Measurements from ENCODE around the gene PGGT1B. TPM values are rescaled to one million over a fixed set of nuclear protein-coding genes. Genes with fewer than 3 reads are reported as not detected.
A peak's percentile ranks its signal among the peaks of the same experiment; 100 is the strongest.

The PGGT1B gene
- total RNA-seq, 1 donor from 2014 or later = 4.6 TPM

GRCh38 chr5:115170929-115171510 lies 91.7 kb downstream of the PGGT1B start:
- H3K4me3 ChIP-seq (ENCODE audit: low read depth, low read length) = peak overlapping the region; percentile 94
- DNase-seq (ENCODE audit: low read depth) = no peak
- TF ChIP-seq, protein P1, sequence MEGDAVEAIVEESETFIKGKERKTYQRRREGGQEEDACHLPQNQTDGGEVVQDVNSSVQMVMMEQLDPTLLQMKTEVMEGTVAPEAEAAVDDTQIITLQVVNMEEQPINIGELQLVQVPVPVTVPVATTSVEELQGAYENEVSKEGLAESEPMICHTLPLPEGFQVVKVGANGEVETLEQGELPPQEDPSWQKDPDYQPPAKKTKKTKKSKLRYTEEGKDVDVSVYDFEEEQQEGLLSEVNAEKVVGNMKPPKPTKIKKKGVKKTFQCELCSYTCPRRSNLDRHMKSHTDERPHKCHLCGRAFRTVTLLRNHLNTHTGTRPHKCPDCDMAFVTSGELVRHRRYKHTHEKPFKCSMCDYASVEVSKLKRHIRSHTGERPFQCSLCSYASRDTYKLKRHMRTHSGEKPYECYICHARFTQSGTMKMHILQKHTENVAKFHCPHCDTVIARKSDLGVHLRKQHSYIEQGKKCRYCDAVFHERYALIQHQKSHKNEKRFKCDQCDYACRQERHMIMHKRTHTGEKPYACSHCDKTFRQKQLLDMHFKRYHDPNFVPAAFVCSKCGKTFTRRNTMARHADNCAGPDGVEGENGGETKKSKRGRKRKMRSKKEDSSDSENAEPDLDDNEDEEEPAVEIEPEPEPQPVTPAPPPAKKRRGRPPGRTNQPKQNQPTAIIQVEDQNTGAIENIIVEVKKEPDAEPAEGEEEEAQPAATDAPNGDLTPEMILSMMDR (conservative IDR thresholded peaks at IDR 0.05; ENCODE audit: low read depth, low read length) = no peak

GRCh38 chr5:115170134-115170928 lies 92.3 kb downstream of the PGGT1B start:
- DNase-seq (ENCODE audit: low read depth) = no peak
- TF ChIP-seq, protein P1 (conservative IDR thresholded peaks at IDR 0.05; ENCODE audit: low read depth, low read length) = no peak
- H3K4me3 ChIP-seq (ENCODE audit: low read depth, low read length) = peak overlapping the region; percentile 94

DNA sequence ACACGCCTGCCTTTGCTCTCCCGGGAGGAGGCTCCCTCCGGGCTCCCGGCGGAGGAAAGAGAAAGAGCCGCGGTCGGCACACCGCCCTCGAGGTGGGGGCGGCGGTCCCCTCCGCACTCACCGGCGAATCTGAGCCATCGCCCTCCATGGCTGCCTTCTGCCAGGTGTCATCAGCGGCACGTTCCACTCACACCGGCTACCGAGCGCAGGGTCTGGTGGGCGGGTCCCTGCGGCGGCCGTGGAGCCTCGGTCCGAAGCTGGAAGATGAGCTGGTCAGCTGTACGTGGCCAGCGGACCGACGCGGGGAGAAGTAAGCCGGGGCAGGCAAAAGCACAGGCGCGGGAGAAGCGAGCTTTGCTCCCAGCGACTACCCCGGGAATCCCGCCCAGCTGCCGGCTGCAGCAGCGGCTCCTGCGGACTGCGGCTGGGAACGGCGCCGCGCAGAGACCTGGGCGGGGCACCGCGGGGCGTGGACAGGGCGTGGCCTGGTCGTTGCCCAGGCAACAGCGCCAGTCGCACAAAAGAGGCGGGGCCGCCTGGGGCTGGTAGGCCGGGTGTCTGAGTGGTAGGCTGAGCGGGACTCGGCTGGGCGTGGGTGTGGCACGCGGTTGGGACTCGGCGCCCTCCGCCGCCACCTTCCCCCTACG lies 93.1 kb downstream of the PGGT1B start, which contains the start of gene TRIM36:
Gene TRIM36 (minus strand): TSS at position 422 of the 647 bp plus-strand sequence. CDS start 274 bp downstream, at position 148.
- peak within 1 kb of the TSS; percentile 94 for H3K4me3 ChIP-seq (ENCODE audit: low read depth, low read length)
- DNase-seq (ENCODE audit: low read depth) = no peak
- TF ChIP-seq, protein P1 (conservative IDR thresholded peaks at IDR 0.05; ENCODE audit: low read depth, low read length) = no peak

- DNase-seq (ENCODE audit: low read depth) = no peak
- peak overlapping the region; percentile 94 for H3K4me3 ChIP-seq (ENCODE audit: low read depth, low read length)
- TF ChIP-seq, protein P1 (conservative IDR thresholded peaks at IDR 0.05; ENCODE audit: low read depth, low read length) = no peak
Measured at GRCh38 chr5:115168829-115169486, 93.7 kb downstream of the PGGT1B start.

DNA sequence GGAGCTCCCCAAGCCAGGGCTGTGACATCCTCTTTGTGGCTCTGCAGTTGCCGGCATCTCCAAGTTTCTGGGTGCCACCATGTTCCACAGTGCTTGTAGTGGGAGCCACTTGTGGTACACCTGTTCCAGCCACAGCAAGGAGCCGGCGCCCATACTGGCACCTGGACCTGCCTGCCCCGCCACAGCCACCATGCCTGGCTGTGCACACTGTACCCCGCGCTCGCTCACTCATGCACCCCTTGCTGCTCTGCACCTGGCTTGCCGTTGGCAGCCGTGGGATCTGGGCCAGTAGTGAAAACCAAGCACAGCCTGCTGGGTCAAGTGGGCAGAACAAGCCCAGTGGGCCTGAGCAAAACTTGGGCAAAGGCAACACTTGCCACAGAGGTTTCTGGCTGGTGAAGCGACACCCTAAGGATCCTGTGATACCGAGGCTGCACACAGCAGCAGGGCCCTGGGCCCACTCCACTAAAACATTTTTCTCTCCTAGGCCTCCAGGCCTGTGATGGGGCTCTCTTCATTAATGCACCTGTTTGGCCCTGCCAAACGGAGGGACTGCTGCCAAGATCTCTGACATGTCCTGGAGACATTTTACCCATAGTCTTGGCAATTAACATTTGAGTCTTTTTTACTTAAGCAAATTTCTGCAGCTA lies 95.8 kb downstream of the PGGT1B start:
- no peak overlapping the region for H3K4me3 ChIP-seq (ENCODE audit: low read depth, low read length)
- TF ChIP-seq, protein P1 (conservative IDR thresholded peaks at IDR 0.05; ENCODE audit: low read depth, low read length) = no peak
- DNase-seq (ENCODE audit: low read depth) = no peak

DNA sequence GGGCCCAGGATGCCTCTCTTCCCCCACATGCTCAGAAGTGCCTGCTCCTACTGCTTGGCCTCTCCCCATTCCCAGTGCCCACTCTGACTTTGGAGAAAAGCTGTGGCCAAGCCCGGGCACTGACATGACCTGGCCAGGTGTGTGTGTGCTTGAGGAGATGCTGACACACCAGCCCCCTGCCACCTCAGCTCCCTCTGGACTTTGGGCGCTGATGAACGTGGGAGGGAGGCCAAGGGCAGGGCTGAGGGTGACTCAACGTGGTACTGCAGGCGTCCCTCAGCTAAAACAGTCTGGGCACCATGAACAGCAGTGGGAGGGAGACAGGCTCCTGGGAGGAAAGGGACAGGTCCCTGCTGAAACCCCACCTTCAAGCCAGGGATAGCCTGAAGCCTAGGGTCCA lies 96.9 kb downstream of the PGGT1B start:
- TF ChIP-seq, protein P1 (conservative IDR thresholded peaks at IDR 0.05; ENCODE audit: low read depth, low read length) = no peak
- DNase-seq (ENCODE audit: low read depth) = no peak
- H3K4me3 ChIP-seq (ENCODE audit: low read depth, low read length) = no peak overlapping the region

Data from epithelial cell of proximal tubule (primary cell).